SK-N-SH (cell line): ENCODE measurements around the gene ME1. TPM values are rescaled to one million over a fixed set of nuclear protein-coding genes. Genes with fewer than 3 reads are reported as not detected.

ENCODE experiments used
- EZH2phosphoT487 ChIP-seq: fragments of 200-600 bp; sonication (generic); IDR thresholded peaks from 2 replicates; pipeline ENCODE4 v1.6.1; 2017; ENCODE audit warnings: low read depth, mixed run types, mild to moderate bottlenecking, antibody characterized with exemption, moderate library complexity, borderline replicate concordance
- FOXJ3 ChIP-seq: sonication (generic); formaldehyde crosslinking; IDR thresholded peaks from 2 replicates; pipeline ENCODE4 v1.5.1; 2020; ENCODE audit warnings: mild to moderate bottlenecking, missing genetic modification reagents
- GABPA ChIP-seq: IDR thresholded peaks from 2 replicates; pipeline ENCODE4 v1.4.0; 2012; ENCODE audit warnings: low read depth, mild to moderate bottlenecking
- MEF2A ChIP-seq: IDR thresholded peaks from 2 replicates; pipeline ENCODE4 v1.4.0; 2012; ENCODE audit warnings: low read depth, borderline replicate concordance
- TAF1 ChIP-seq: IDR thresholded peaks from 2 replicates; pipeline ENCODE4 v1.6.1; 2012; ENCODE audit warnings: low read depth, mild to moderate bottlenecking, low read length, moderate library complexity, borderline replicate concordance
- polyA plus RNA-seq, 3 experiments: library from polyadenylated mRNA; depleted of rRNA; stranded (reverse); fragments of >200 nt; gene quantifications; 2 replicates each; pipeline ENCODE4 v1.2.3, GENCODE V29; 2012

Gene ME1
- polyA plus RNA-seq, 1 of the 3 experiments (the other 2 are of a cell fraction), result 4.9 TPM

DNA sequence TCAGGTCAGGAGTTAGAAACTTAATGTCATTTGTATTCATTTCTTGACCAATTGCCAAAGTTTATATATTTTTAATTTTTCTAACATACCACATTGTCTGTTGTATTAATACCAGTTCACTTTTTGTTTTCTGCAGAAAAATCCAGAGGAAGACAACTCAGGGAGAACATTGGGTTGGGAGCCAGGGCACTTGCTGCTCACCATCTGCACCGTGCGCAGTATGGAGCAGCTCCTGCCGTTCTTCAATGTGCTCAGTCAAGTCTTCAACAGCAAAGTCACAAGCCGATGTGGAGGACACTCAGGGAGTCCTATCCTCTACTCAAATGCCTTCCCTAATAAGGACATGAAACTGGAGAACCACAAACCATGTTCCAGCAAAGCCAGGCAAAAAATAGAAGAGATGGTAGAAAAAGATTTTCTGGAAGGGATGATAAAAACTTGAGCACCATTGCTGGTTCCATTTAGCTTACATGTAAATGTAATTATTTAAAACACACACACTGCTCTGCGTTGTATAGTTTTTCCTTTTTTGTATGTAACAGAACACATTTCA is 263.0 kb downstream of the ME1 start (continued):
- TF ChIP-seq FOXJ3 (CRISPR knock-in tag) (no peak), TAF1 (no peak), EZH2phosphoT487 (no peak), GABPA (no peak), MEF2A (no peak)

Other genes with a start within 250 kb of the ME1 start
- gene PGM3, start 237.8 kb downstream of the ME1 start, polyA plus RNA-seq (2012; rRNA removed), result 24.2 and 30.2 TPM in 2 replicates
- 3.4 and 5.8 TPM in 2 replicates for gene RWDD2A, start 237.7 kb downstream of the ME1 start, polyA plus RNA-seq (2012; rRNA removed)
- 0.36 and 0.47 TPM in 2 replicates for gene PRSS35, start 81.5 kb upstream of the ME1 start, polyA plus RNA-seq (2012; rRNA removed)